ENCODE data around the gene USP13.

Gene USP13

DNA sequence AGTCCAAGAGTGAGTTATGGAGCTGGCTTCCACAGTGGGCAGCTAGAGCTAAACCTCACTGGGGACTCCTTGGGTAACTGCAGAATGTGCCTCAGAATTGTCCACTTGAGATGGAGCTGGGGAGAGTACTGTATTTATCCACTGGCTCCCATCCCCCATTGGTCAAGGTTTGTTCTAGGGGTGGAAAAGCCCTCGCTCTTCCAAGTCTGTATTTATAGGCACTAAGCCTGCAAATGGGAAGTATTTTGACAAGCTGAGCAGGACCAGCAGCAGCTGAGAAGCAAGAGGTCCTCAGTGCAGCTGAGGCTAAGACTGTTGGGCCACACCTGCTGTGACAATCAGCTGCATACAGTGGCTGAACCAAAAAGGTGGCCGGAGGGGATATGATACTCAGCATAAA is 5.8 kb downstream of the USP13 start:
- Histone ChIP-seq H3K4me3 (ENCODE audit: low read length in 2 of 2) (no peak overlapping the region), H3K27me3 (ENCODE audit: control insufficient read depth in 1 of 2, insufficient read depth in 2 of 2, low read length in 2 of 2) (no peaks in the 10 kb centered on the region), H3K4me1 (ENCODE audit: control insufficient read depth, insufficient read depth, low read length) (peaks cover 13% of the 10 kb centered on the region), H3K36me3 (ENCODE audit: control insufficient read depth in 2 of 2, insufficient read depth in 2 of 2, low read length in 2 of 2) (no peaks in the 10 kb centered on the region), H3K9me3 (ENCODE audit: control insufficient read depth in 2 of 2, low read length in 2 of 2) (no peaks in the 10 kb centered on the region), H3K9ac (ENCODE audit: low read length in 2 of 2) (no peak overlapping the region), H3K27ac (ENCODE audit: low read length) (no peak overlapping the region)

DNA sequence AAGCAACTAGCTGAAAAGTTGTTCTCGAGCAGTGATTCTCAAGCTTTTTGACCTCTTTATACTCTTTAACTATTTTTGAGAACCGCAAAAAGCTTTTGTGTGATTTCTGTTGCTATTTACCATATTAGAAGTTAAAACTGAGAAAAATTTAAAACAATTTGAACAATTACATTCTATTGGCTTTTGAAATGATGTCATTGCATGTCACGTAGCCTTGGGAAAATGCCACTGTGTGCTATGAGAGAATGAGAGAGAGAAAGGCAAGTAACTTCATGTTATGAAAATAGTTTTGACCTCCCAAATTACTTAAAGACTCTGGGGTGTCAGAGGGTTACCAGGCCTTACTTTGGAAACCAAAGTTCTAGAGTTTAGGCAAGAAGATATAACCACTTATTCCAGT is 8.0 kb downstream of the USP13 start:
- H3K4me1 ChIP-seq (ENCODE audit: control insufficient read depth, insufficient read depth, low read length) = peaks cover 9% of the 10 kb centered on the region
- no peak overlapping the region for H3K27ac ChIP-seq (ENCODE audit: low read length)

DNA sequence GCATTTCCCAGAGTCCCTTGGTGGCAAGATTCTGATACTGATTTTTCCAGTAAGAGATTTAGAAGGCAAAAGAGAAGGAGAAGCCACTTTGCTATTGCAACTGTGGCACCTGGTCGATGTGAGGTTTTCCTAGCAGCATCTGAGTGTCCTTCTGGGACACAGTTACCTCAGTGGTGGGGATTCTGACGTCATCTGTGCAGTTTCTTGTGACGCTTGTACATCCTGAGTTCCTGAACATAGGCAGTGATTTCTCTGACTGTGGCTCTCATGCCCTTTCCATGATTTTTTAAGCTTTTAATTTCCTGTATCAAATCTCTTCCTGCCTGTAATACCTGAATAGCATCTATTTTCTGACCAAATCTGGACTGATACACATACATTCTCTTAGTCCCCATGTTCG is 8.9 kb downstream of the USP13 start:
- H3K36me3 ChIP-seq (ENCODE audit: control insufficient read depth in 2 of 2, insufficient read depth in 2 of 2, low read length in 2 of 2) = no peaks in the 10 kb centered on the region
- H3K9ac ChIP-seq (ENCODE audit: low read length in 2 of 2) = no peak overlapping the region
- H3K4me1 ChIP-seq (ENCODE audit: control insufficient read depth, insufficient read depth, low read length) = peaks cover 17% of the 10 kb centered on the region
- no peaks in the 10 kb centered on the region for H3K9me3 ChIP-seq (ENCODE audit: control insufficient read depth in 2 of 2, low read length in 2 of 2)
- H3K27ac ChIP-seq (ENCODE audit: low read length) = no peak overlapping the region
- no peaks in the 10 kb centered on the region for H3K27me3 ChIP-seq (ENCODE audit: control insufficient read depth in 1 of 2, insufficient read depth in 2 of 2, low read length in 2 of 2)
- no peak overlapping the region for H3K4me3 ChIP-seq (ENCODE audit: low read length in 2 of 2)

More for the DNA sequence above, 8.0 kb downstream of the USP13 start:
- H3K9ac ChIP-seq (ENCODE audit: low read length in 2 of 2) = no peak overlapping the region
- no peaks in the 10 kb centered on the region for H3K9me3 ChIP-seq (ENCODE audit: control insufficient read depth in 2 of 2, low read length in 2 of 2)
- no peaks in the 10 kb centered on the region for H3K27me3 ChIP-seq (ENCODE audit: control insufficient read depth in 1 of 2, insufficient read depth in 2 of 2, low read length in 2 of 2)
- H3K4me3 ChIP-seq (ENCODE audit: low read length in 2 of 2) = no peak overlapping the region
- no peaks in the 10 kb centered on the region for H3K36me3 ChIP-seq (ENCODE audit: control insufficient read depth in 2 of 2, insufficient read depth in 2 of 2, low read length in 2 of 2)

DNA sequence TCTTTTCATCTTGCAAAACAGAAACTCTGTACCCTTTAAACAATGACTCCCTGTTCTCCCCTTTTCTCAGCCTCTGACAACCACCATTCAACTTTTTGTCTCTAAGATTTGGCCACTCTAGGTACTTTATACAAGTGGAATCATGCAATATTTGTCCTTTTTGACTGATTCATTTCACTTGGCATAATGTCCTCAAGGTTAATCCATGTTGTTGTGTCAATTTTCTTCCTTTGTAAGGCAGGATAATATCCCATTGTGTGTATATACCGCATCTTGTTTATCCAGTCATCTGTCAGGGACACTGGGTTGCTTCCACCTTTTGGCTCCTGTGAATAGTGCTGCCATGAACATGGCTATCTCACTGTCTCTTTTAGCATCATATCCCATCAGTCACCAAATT is 10.3 kb downstream of the USP13 start:
- no peaks in the 10 kb centered on the region for H3K27me3 ChIP-seq (ENCODE audit: control insufficient read depth in 1 of 2, insufficient read depth in 2 of 2, low read length in 2 of 2)
- H3K4me3 ChIP-seq (ENCODE audit: low read length in 2 of 2) = no peak overlapping the region
- no peaks in the 10 kb centered on the region for H3K9me3 ChIP-seq (ENCODE audit: control insufficient read depth in 2 of 2, low read length in 2 of 2)
- H3K27ac ChIP-seq (ENCODE audit: low read length) = no peak overlapping the region
- no peak overlapping the region for H3K9ac ChIP-seq (ENCODE audit: low read length in 2 of 2)
- H3K4me1 ChIP-seq (ENCODE audit: control insufficient read depth, insufficient read depth, low read length) = peaks cover 17% of the 10 kb centered on the region
- no peaks in the 10 kb centered on the region for H3K36me3 ChIP-seq (ENCODE audit: control insufficient read depth in 2 of 2, insufficient read depth in 2 of 2, low read length in 2 of 2)

DNA sequence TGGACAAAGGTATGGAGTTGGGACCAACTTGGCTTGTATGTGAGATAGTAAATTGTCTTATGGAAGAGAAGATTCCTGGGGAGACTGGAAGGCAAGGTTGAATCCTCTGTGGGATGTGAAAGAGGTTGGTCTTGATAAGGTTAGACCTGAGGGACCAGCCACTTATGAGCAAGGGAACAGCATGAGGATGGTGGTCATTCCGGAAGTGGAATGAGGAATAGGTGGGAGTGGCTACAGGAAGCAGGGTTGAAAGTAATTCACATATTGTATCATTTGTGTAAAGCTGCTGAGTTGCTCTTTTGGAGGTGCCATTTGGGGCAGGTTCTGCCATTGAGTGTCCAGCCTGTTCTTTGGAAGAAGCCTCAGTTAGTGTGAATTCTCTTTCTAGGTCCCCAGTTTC is 13.2 kb downstream of the USP13 start:
- no peak overlapping the region for H3K9ac ChIP-seq (ENCODE audit: low read length in 2 of 2)
- no peak overlapping the region for H3K4me3 ChIP-seq (ENCODE audit: low read length in 2 of 2)
- H3K27ac ChIP-seq (ENCODE audit: low read length) = no peak overlapping the region
- no peaks in the 10 kb centered on the region for H3K27me3 ChIP-seq (ENCODE audit: control insufficient read depth in 1 of 2, insufficient read depth in 2 of 2, low read length in 2 of 2)
- no peaks in the 10 kb centered on the region for H3K36me3 ChIP-seq (ENCODE audit: control insufficient read depth in 2 of 2, insufficient read depth in 2 of 2, low read length in 2 of 2)
- H3K4me1 ChIP-seq (ENCODE audit: control insufficient read depth, insufficient read depth, low read length) = peaks cover 16% of the 10 kb centered on the region
- no peaks in the 10 kb centered on the region for H3K9me3 ChIP-seq (ENCODE audit: control insufficient read depth in 2 of 2, low read length in 2 of 2)

DNA sequence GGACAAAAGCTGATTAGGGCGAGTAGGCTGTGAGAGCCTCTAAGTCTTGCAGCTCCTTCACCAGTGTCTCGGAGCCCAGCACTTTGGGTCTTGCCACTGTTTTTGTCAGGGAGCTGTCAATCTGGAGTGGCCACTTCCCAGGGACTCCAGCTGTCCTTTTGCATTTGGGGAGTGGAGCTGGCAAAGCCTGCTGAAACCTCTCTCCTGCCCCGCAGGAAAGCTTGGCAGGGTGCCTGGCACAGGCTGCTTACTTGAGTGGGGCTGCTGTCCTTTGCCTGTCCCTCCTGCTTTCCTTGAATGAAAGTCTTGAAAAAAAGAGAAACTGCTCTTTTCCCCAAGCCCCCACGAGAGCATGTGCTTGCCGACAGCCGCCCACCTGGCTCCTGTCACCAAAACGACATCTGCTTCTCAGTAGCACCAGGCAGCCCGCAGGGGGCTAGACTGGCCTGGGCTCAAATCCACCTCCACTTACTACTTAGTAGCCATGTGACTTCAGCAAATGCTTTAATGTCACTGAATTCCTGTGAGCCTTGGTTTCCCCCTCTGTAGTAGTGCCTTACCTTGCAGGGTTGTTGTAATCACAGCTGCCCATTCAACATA is 13.7 kb downstream of the USP13 start:
- no peak overlapping the region for H3K9ac ChIP-seq (ENCODE audit: low read length in 2 of 2)
- H3K27me3 ChIP-seq (ENCODE audit: control insufficient read depth in 1 of 2, insufficient read depth in 2 of 2, low read length in 2 of 2) = no peaks in the 10 kb centered on the region
- no peaks in the 10 kb centered on the region for H3K36me3 ChIP-seq (ENCODE audit: control insufficient read depth in 2 of 2, insufficient read depth in 2 of 2, low read length in 2 of 2)
- H3K27ac ChIP-seq (ENCODE audit: low read length) = no peak overlapping the region
- H3K4me3 ChIP-seq (ENCODE audit: low read length in 2 of 2) = no peak overlapping the region
- no peaks in the 10 kb centered on the region for H3K9me3 ChIP-seq (ENCODE audit: control insufficient read depth in 2 of 2, low read length in 2 of 2)
- peaks cover 16% of the 10 kb centered on the region for H3K4me1 ChIP-seq (ENCODE audit: control insufficient read depth, insufficient read depth, low read length)

DNA sequence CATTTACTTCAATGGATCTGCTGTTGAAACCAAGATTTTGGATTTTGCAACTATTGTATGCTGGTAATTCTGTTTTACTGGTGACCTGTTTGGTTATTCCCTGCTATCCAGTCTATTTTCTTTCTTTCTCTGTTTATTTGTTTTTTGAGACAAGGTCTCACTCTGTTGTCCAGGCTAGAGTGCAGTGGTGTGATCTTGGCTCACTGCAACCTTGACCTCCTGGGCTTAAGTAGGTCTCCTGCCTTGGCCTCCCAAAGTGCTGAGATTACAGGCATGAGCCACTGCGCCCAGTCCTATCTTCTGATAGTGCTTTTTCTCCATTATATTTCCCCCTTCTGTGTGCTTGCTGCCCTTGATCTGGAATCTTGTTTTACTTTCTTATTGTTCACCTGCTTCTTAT is 15.6 kb downstream of the USP13 start:
- Histone ChIP-seq H3K4me1 (ENCODE audit: control insufficient read depth, insufficient read depth, low read length) (peaks cover 16% of the 10 kb centered on the region), H3K27ac (ENCODE audit: low read length) (no peak overlapping the region), H3K9me3 (ENCODE audit: control insufficient read depth in 2 of 2, low read length in 2 of 2) (no peaks in the 10 kb centered on the region), H3K27me3 (ENCODE audit: control insufficient read depth in 1 of 2, insufficient read depth in 2 of 2, low read length in 2 of 2) (no peaks in the 10 kb centered on the region), H3K36me3 (ENCODE audit: control insufficient read depth in 2 of 2, insufficient read depth in 2 of 2, low read length in 2 of 2) (no peaks in the 10 kb centered on the region), H3K4me3 (ENCODE audit: low read length in 2 of 2) (no peak overlapping the region), H3K9ac (ENCODE audit: low read length in 2 of 2) (no peak overlapping the region)

DNA sequence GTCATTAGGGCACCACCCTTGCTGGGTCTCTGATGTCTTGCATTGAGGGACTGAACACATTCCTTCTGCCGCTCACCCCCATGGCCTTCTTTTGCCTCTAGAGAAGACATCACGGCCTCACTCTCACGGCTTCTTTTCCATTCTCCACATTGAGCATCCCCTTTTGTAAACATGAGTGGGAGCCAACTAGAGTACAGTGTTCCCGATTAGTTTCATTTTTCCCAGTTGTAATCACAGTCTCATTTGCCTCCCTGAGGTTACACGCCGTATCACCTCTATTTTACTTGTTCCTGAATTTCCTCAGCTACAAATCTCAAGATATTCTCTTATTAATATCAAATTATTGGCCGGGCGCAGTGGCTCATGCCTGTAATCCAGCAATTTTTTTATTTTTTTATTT is 17.5 kb downstream of the USP13 start:
- Histone ChIP-seq H3K9ac (ENCODE audit: low read length in 2 of 2) (peak overlapping the region in 1 of 2 donors; percentile 2), H3K4me3 (ENCODE audit: low read length in 2 of 2) (peak overlapping the region in 1 of 2 donors; percentile 44), H3K27ac (ENCODE audit: low read length) (no peak overlapping the region), H3K4me1 (ENCODE audit: control insufficient read depth, insufficient read depth, low read length) (peaks cover 16% of the 10 kb centered on the region), H3K27me3 (ENCODE audit: control insufficient read depth in 1 of 2, insufficient read depth in 2 of 2, low read length in 2 of 2) (no peaks in the 10 kb centered on the region), H3K36me3 (ENCODE audit: control insufficient read depth in 2 of 2, insufficient read depth in 2 of 2, low read length in 2 of 2) (no peaks in the 10 kb centered on the region), H3K9me3 (ENCODE audit: control insufficient read depth in 2 of 2, low read length in 2 of 2) (no peaks in the 10 kb centered on the region)

DNA sequence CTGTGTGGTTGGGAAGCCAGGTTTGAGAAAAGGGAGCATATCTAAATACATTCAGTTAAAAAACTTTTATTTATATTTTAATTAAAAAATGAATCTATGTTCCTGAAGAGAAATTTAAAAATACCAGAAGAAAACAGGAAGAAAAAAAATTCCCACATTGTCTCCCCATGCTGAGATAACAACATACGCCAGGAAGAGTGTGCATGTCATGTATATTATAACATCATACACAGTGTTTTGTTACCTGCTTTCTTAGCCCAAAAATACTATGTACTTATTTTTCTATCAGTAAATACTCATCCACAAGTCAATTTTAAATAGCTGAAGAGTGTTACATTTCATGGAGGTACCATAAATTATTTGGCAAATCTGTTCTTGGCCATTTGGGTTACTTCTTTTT is 18.5 kb downstream of the USP13 start:
- no peaks in the 10 kb centered on the region for H3K36me3 ChIP-seq (ENCODE audit: control insufficient read depth in 2 of 2, insufficient read depth in 2 of 2, low read length in 2 of 2)
- no peak overlapping the region for H3K9ac ChIP-seq (ENCODE audit: low read length in 2 of 2)
- no peaks in the 10 kb centered on the region for H3K27me3 ChIP-seq (ENCODE audit: control insufficient read depth in 1 of 2, insufficient read depth in 2 of 2, low read length in 2 of 2)
- no peaks in the 10 kb centered on the region for H3K9me3 ChIP-seq (ENCODE audit: control insufficient read depth in 2 of 2, low read length in 2 of 2)
- peaks cover 11% of the 10 kb centered on the region for H3K4me1 ChIP-seq (ENCODE audit: control insufficient read depth, insufficient read depth, low read length)
- H3K27ac ChIP-seq (ENCODE audit: low read length) = no peak overlapping the region
- no peak overlapping the region for H3K4me3 ChIP-seq (ENCODE audit: low read length in 2 of 2)

DNA sequence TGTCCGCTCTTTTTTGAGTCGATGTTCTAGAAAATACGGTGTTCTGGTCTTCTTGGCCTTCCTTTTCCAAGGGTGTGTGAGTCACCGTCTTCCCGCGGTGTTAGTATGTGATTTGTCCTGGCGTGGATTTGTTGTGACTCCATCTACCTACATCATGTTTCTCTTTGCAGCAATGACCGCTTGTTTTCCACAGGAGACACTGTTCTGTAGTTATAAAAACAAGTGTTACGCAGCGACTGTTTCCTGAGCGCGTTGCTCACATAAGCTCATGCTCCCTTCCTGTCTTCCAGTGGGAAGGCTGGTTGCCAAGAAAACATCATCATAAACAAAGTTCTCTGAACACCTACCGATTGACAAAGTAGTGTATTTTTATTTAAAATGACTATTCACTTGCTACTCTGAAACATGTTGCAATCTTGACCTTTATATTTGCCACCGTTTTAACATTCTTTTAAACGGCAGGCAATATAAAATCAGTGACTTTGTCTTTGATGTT is 19.0 kb downstream of the USP13 start:
- no peak overlapping the region for H3K9ac ChIP-seq (ENCODE audit: low read length in 2 of 2)
- no peaks in the 10 kb centered on the region for H3K27me3 ChIP-seq (ENCODE audit: control insufficient read depth in 1 of 2, insufficient read depth in 2 of 2, low read length in 2 of 2)
- no peaks in the 10 kb centered on the region for H3K36me3 ChIP-seq (ENCODE audit: control insufficient read depth in 2 of 2, insufficient read depth in 2 of 2, low read length in 2 of 2)
- H3K27ac ChIP-seq (ENCODE audit: low read length) = no peak overlapping the region
- no peak overlapping the region for H3K4me3 ChIP-seq (ENCODE audit: low read length in 2 of 2)
- H3K4me1 ChIP-seq (ENCODE audit: control insufficient read depth, insufficient read depth, low read length) = peaks cover 6% of the 10 kb centered on the region
- no peaks in the 10 kb centered on the region for H3K9me3 ChIP-seq (ENCODE audit: control insufficient read depth in 2 of 2, low read length in 2 of 2)

DNA sequence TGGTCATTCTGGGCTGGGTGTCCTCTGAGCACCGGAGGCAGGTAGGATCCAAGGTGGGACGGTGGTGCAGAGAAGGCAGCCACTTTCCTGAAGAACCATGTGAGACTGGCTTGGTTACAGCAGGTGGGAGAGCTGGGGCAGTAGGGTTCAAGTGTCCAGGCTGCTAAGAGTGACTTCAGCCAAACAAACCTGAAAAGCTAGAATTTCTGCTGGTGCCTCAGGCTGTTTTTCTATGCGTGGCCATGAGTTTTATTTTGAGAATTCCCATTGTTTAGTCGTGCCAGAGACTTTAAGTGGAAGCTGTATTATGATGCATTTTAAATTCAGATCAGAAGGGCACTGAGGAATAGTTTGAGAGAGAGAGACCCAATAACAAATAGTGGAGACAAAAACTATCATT is 20.1 kb downstream of the USP13 start:
- Histone ChIP-seq H3K4me1 (ENCODE audit: control insufficient read depth, insufficient read depth, low read length) (peaks cover 6% of the 10 kb centered on the region), H3K9me3 (ENCODE audit: control insufficient read depth in 2 of 2, low read length in 2 of 2) (no peaks in the 10 kb centered on the region), H3K27me3 (ENCODE audit: control insufficient read depth in 1 of 2, insufficient read depth in 2 of 2, low read length in 2 of 2) (no peaks in the 10 kb centered on the region), H3K27ac (ENCODE audit: low read length) (no peak overlapping the region), H3K36me3 (ENCODE audit: control insufficient read depth in 2 of 2, insufficient read depth in 2 of 2, low read length in 2 of 2) (no peaks in the 10 kb centered on the region), H3K4me3 (ENCODE audit: low read length in 2 of 2) (no peak overlapping the region), H3K9ac (ENCODE audit: low read length in 2 of 2) (no peak overlapping the region)

Measured in stomach smooth muscle (tissue), 2 donors.